Stomach smooth muscle (tissue), 2 donors: ENCODE data around the gene PPCS.
"Not testable (repeated sequence)": the region's sequence is repeated elsewhere in the genome, so short reads cannot be mapped to it uniquely, and the experiment has no call there.

Source experiments
- H3K27ac ChIP-seq: one replicate; pipeline ENCODE4 v1.7.0; 2013; ENCODE audit warnings: mild to moderate bottlenecking, low read length, inconsistent platforms
- H3K27me3 ChIP-seq, 2 donors: one replicate each; pipeline ENCODE4 v1.7.0; 2013; ENCODE audit warnings: low read length in 2 of 2; ENCODE audit not compliant: insufficient read depth in 2 of 2, control insufficient read depth in 1 of 2
- H3K36me3 ChIP-seq, 2 donors: one replicate each; pipeline ENCODE4 v1.7.0; 2013; ENCODE audit warnings: low read length in 2 of 2; ENCODE audit not compliant: control insufficient read depth in 2 of 2, insufficient read depth in 2 of 2
- H3K4me1 ChIP-seq: one replicate; pipeline ENCODE4 v1.7.0; 2013; ENCODE audit warnings: low read length; ENCODE audit not compliant: control insufficient read depth, insufficient read depth
- H3K4me3 ChIP-seq, 2 donors: one replicate each; pipeline ENCODE4 v1.7.0; 2013; ENCODE audit warnings: low read length in 2 of 2
- H3K9ac ChIP-seq, 2 donors: one replicate each; pipeline ENCODE4 v1.7.0; 2013; ENCODE audit warnings: low read length in 2 of 2, mild to moderate bottlenecking in 1 of 2
- H3K9me3 ChIP-seq, 2 donors: one replicate each; pipeline ENCODE4 v1.7.0; 2013; ENCODE audit warnings: low read length in 2 of 2; ENCODE audit not compliant: control insufficient read depth in 2 of 2
- donor health status: healthy.
- donor health status: Pancreatic carcinoma.

The PPCS gene

GRCh38 chr1:42479621-42480020 lies 23.3 kb downstream of the PPCS start:
- H3K27me3 ChIP-seq, result no peaks in the 10 kb centered on the region
- no peak overlapping the region for H3K4me3 ChIP-seq
- no peak overlapping the region for H3K27ac ChIP-seq
- H3K9me3 ChIP-seq, result no peaks in the 10 kb centered on the region
- H3K36me3 ChIP-seq, result peaks cover 0 to 6% of the 10 kb centered on the region in 2 donors
- no peak overlapping the region for H3K9ac ChIP-seq
- H3K4me1 ChIP-seq, result no peaks in the 10 kb centered on the region

- no peak overlapping the region for H3K9ac ChIP-seq
- no peaks in the 10 kb centered on the region for H3K4me1 ChIP-seq
- no peak overlapping the region for H3K27ac ChIP-seq
- H3K27me3 ChIP-seq, result no peaks in the 10 kb centered on the region
- no peak overlapping the region for H3K4me3 ChIP-seq
- H3K36me3 ChIP-seq, result peaks cover 0 to 6% of the 10 kb centered on the region in 2 donors
- H3K9me3 ChIP-seq, result no peaks in the 10 kb centered on the region
These were observed 24.6 kb downstream of the PPCS start for GRCh38 chr1:42480921-42481320.

- no peak overlapping the region for H3K4me3 ChIP-seq
- H3K36me3 ChIP-seq, result peaks cover 0 to 10% of the 10 kb centered on the region in 2 donors
- no peaks in the 10 kb centered on the region for H3K9me3 ChIP-seq
- H3K4me1 ChIP-seq, result no peaks in the 10 kb centered on the region
- no peak overlapping the region for H3K9ac ChIP-seq
- no peak overlapping the region for H3K27ac ChIP-seq
- H3K27me3 ChIP-seq, result no peaks in the 10 kb centered on the region
These were observed 26.4 kb downstream of the PPCS start for GRCh38 chr1:42482635-42483153.

- Histone ChIP-seq H3K4me3 (no peak overlapping the region), H3K27ac (no peak overlapping the region), H3K36me3 (peaks cover 0 to 10% of the 10 kb centered on the region in 2 donors), H3K4me1 (no peaks in the 10 kb centered on the region), H3K9ac (no peak overlapping the region), H3K9me3 (no peaks in the 10 kb centered on the region), H3K27me3 (no peaks in the 10 kb centered on the region)
These were observed 28.0 kb downstream of the PPCS start for GRCh38 chr1:42484382-42484781.

- Histone ChIP-seq H3K4me3 (no peak overlapping the region), H3K36me3 (peaks cover 0 to 4% of the 10 kb centered on the region in 2 donors), H3K27ac (no peak overlapping the region), H3K9ac (no peak overlapping the region), H3K4me1 (no peaks in the 10 kb centered on the region), H3K9me3 (no peaks in the 10 kb centered on the region), H3K27me3 (no peaks in the 10 kb centered on the region)
These were observed 33.9 kb downstream of the PPCS start for GRCh38 chr1:42490237-42490636.

GRCh38 chr1:42502031-42502430 lies 45.7 kb downstream of the PPCS start:
- not testable (repeated sequence) for H3K27me3 ChIP-seq, H3K4me1 ChIP-seq, H3K27ac ChIP-seq, H3K9ac ChIP-seq, H3K9me3 ChIP-seq, H3K4me3 ChIP-seq, H3K36me3 ChIP-seq

GRCh38 chr1:42504535-42505128 lies 48.3 kb downstream of the PPCS start:
- no peak overlapping the region for H3K9ac ChIP-seq
- no peak overlapping the region for H3K27ac ChIP-seq
- no peak overlapping the region for H3K4me3 ChIP-seq

GRCh38 chr1:42506576-42506975 lies 50.2 kb downstream of the PPCS start:
- Histone ChIP-seq H3K4me3 (no peak overlapping the region), H3K36me3 (peaks cover 0 to 4% of the 10 kb centered on the region in 2 donors), H3K27ac (no peak overlapping the region), H3K4me1 (no peaks in the 10 kb centered on the region), H3K9me3 (peaks cover 0 to 9% of the 10 kb centered on the region in 2 donors), H3K27me3 (no peaks in the 10 kb centered on the region), H3K9ac (no peak overlapping the region)

More at GRCh38 chr1:42504535-42505128, 48.3 kb downstream of the PPCS start:
- Histone ChIP-seq H3K36me3 (peaks cover 0 to 6% of the 10 kb centered on the region in 2 donors), H3K9me3 (peaks cover 0 to 9% of the 10 kb centered on the region in 2 donors), H3K27me3 (no peaks in the 10 kb centered on the region), H3K4me1 (no peaks in the 10 kb centered on the region)
